Uterus (tissue), 4 donors: Measurements from ENCODE around the gene QRICH2. TPM values are rescaled to one million over a fixed set of nuclear protein-coding genes. Genes with fewer than 3 reads are reported as not detected.
"Not testable (repeated sequence)": the region's sequence is repeated elsewhere in the genome, so short reads cannot be mapped to it uniquely, and the experiment has no call there.

Source experiments
- DNase-seq, 2 donors: peaks; one replicate each; pipeline ENCODE4 v3.0.0-alpha.2; 2019 to 2020
- H3K27ac ChIP-seq, 2 donors: fragments of 200-600 bp; sonication (generic); 1 replicate in 1 of 2; 2 replicates in 1 of 2; pipeline ENCODE4 v1.5.1; 2016 to 2018
- H3K27me3 ChIP-seq, 2 donors: fragments of 200-600 bp; sonication (generic); one replicate each; pipeline ENCODE4 v1.5.1; 2018 to 2019; ENCODE audit warnings: control low read depth in 1 of 2
- H3K36me3 ChIP-seq, 2 donors: fragments of 200-600 bp; sonication (generic); one replicate each; pipeline ENCODE4 v1.5.1; 2019; ENCODE audit warnings: control low read depth in 1 of 2
- H3K4me1 ChIP-seq, 2 donors: fragments of 200-600 bp; sonication (generic); one replicate each; pipeline ENCODE4 v1.5.1; 2018 to 2019; ENCODE audit warnings: control low read depth in 1 of 2
- H3K4me3 ChIP-seq, 2 donors: fragments of 200-600 bp; sonication (generic); 1 replicate in 1 of 2; 2 replicates in 1 of 2; pipeline ENCODE4 v1.5.1; 2018 to 2019; ENCODE audit warnings: mild to moderate bottlenecking in 1 of 2
- H3K9me3 ChIP-seq, 2 donors: fragments of 200-600 bp; sonication (generic); one replicate each; pipeline ENCODE4 v1.5.1; 2019; ENCODE audit warnings: control low read depth in 1 of 2
- POLR2A ChIP-seq, 2 donors: fragments of 450-650 bp; IDR thresholded peaks; one replicate each; pipeline ENCODE4 v1.6.1; 2016; ENCODE audit warnings: antibody characterized with exemption in 2 of 2, mild to moderate bottlenecking in 1 of 2, moderate library complexity in 1 of 2
- intact Hi-C: fragments of 100-400 bp; cut with DNase I; formaldehyde crosslinking; loops from one replicate; pipeline ENCODE4 v1.15.1; 2023; ENCODE audit warnings: low total_unique reads
- total RNA-seq, 4 donors: library from RNA; depleted of rRNA in 3 of 4; stranded (reverse); fragments of >200 nt in 3 of 4; gene quantifications; one replicate each; pipeline versions ENCODE4 v1.1.0 to v1.2.4, GENCODE V29; 2014 to 2023
- TF ChIP-seq, protein P1 (sequence below), 4 experiments: fragments of 200-600 bp in 2 of 4; fragments of 450-650 bp in 2 of 4; sonication (generic) in 2 of 4; IDR thresholded peaks; one replicate each; pipeline ENCODE4 v1.5.1; 2016 to 2019; ENCODE audit warnings: antibody characterized with exemption in 4 of 4, mild to moderate bottlenecking in 2 of 4, moderate library complexity in 1 of 4
- donor health status: DM: yes; HTN: yes; CAD: no.

QRICH2 gene
- total RNA-seq, 4 donors from 2014 or later, result under 0.01 to 7.2 (median 4.4) TPM

DNA sequence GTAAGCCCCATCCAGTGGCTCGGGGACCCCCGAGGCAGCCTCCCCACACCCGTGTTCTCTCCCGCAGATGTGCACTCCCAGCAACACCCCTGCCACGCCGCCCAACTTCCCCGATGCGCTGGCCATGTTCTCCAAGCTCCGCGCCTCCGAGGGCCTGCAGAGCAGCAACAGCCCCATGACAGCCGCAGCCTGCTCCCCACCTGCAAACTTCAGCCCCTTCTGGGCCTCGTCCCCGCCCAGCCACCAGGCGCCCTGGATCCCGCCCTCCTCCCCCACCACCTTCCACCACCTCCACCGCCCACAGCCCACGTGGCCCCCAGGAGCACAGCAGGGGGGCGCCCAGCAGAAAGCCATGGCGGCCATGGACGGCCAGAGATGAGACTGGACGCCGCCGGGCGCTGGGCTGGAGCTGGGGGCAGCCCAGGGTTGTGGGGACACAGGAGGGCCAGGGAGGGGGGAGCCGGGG lies 37.9 kb downstream of the QRICH2 start:
- Histone ChIP-seq H3K36me3 (no peaks in the 10 kb centered on the region), H3K9me3 (no peaks in the 10 kb centered on the region), H3K27ac (no peak overlapping the region), H3K27me3 (no peaks in the 10 kb centered on the region), H3K4me3 (no peak overlapping the region), H3K4me1 (peaks cover 0 to 22% of the 10 kb centered on the region in 2 donors)
- no peak for TF ChIP-seq POLR2A (IDR thresholded peaks at IDR 0.05)
- TF ChIP-seq, protein P1, sequence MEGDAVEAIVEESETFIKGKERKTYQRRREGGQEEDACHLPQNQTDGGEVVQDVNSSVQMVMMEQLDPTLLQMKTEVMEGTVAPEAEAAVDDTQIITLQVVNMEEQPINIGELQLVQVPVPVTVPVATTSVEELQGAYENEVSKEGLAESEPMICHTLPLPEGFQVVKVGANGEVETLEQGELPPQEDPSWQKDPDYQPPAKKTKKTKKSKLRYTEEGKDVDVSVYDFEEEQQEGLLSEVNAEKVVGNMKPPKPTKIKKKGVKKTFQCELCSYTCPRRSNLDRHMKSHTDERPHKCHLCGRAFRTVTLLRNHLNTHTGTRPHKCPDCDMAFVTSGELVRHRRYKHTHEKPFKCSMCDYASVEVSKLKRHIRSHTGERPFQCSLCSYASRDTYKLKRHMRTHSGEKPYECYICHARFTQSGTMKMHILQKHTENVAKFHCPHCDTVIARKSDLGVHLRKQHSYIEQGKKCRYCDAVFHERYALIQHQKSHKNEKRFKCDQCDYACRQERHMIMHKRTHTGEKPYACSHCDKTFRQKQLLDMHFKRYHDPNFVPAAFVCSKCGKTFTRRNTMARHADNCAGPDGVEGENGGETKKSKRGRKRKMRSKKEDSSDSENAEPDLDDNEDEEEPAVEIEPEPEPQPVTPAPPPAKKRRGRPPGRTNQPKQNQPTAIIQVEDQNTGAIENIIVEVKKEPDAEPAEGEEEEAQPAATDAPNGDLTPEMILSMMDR (IDR thresholded peaks at IDR 0.05), result no peak
- no peak for DNase-seq
- intact Hi-C loops, result no loop called here

DNA sequence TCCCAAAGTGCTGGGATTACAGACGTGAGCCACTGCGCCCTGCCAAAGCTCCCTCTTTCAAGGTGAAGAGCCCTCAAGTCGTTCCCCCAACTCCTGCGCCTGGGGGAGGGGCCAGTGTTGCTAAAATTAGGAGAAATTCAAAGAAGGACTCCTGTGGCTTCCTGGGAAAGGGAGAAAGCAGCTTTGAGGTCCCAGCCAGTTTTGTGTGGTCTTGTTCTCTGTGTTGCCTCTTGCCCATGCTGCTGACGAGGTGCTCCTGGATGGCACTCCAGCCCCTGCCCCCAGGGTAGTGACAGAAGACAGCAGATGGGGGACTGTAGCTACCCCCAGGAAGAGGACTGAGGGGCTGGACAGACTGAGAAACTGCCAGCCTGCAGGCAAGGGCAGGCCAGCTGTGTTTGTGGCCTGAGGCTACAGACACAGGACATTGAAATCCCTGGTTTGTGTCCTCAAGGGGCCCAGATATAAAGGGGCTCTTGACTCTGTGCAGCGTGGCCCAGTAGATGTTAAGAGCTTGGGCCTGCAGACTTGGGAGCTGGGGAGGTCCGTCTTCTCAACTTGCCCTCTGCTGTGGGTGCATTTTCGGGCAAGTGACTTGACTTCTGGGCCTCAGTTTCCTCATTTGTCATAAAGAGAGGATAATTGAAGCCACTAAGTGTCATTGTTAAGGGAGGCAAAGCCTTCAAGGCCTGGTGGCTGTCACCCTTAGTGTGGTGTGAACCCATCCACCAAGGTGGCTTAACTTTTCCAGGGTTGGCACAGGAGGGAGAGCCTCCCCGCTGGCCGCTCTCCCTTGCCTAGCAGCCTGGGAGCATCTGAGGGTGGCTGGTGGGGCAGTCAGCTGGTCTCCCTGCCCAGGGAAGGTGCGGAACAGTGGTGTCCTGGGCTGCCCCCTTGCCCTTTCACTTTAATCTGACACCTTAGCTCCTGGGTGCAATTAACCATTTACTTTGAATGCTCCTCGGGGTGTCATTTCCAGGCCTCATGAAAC lies 38.8 kb downstream of the QRICH2 start:
- intact Hi-C loops, result no loop called here
- no peaks in the 10 kb centered on the region for H3K36me3 ChIP-seq
- no peak for TF ChIP-seq POLR2A (IDR thresholded peaks at IDR 0.05)
- TF ChIP-seq, protein P1 (IDR thresholded peaks at IDR 0.05), result no peak
- no peak overlapping the region for H3K27ac ChIP-seq
- DNase-seq, result no peak
- H3K27me3 ChIP-seq, result no peaks in the 10 kb centered on the region
- peaks cover 0 to 25% of the 10 kb centered on the region in 2 donors for H3K4me1 ChIP-seq
- no peak overlapping the region for H3K4me3 ChIP-seq
- no peaks in the 10 kb centered on the region for H3K9me3 ChIP-seq

GRCh38 chr17:76268015-76268749 lies 39.9 kb downstream of the QRICH2 start:
- Histone ChIP-seq H3K27ac (peak overlapping the region in 1 of 2 donors; percentile 57), H3K9me3 (no peaks in the 10 kb centered on the region), H3K4me3 (no peak overlapping the region), H3K36me3 (no peaks in the 10 kb centered on the region), H3K4me1 (peaks cover 0 to 27% of the 10 kb centered on the region in 2 donors), H3K27me3 (no peaks in the 10 kb centered on the region)
- TF ChIP-seq POLR2A (IDR thresholded peaks at IDR 0.05), result peak; percentile 8 to 26
- TF ChIP-seq, protein P1 (IDR thresholded peaks at IDR 0.05), result no peak
- peak; percentile 56 to 61 for DNase-seq
- intact Hi-C loops, result no loop called here

DNA sequence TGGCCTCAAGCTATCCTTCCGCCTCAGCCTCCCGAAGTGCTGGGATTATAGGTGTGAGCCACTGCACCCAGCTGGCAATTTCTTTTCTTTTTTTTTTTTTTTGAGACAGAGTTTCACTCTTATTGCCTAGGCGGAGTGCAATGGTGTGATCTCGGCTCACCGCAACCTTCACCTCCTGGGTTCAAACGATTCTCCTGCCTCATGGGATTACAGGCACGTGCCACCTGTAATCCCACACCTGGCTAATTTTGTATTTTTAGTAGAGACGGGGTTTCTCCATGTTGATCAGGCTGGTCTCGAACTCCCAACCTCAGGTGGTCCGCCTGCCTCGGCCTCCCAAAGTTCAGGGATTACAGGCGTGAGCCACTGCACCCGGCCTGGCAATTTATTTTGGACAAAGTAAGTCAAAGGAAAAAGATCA lies 40.5 kb downstream of the QRICH2 start:
- H3K36me3 ChIP-seq, H3K4me3 ChIP-seq, intact Hi-C loops, H3K9me3 ChIP-seq, DNase-seq, H3K27me3 ChIP-seq: not testable (repeated sequence)
- H3K27ac ChIP-seq, result peak overlapping the region in 1 of 2 donors; percentile 57
- H3K4me1 ChIP-seq, result peaks cover 0 to 27% of the 10 kb centered on the region in 2 donors

DNA sequence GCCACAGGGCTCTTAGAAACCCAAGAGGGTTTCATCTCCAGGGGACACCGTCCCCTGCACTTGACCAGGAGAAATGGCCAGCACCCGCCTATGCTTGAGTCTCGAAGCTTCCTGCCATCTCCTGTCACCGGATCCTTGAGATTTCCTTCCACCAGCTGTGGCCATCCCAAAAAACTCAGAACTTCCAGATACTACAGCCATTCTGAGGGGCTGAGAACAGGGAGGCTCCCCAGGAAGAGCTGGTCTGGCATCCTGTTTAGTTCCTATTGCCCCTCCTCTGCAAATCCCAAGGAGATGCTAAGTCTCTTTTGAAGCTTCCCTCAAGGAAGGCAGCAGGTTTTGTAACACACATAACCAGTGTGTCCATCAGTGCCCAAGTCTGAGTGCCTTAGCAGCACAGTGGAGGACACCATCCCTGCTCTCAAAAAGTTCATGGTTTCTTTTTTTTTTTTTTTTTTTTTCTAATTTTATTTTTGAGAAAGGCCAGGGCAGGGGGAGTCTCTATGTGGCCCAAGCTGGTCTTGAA lies 41.0 kb downstream of the QRICH2 start:
- Histone ChIP-seq H3K4me3 (peak overlapping the region; percentile 57 to 95), H3K9me3 (no peaks in the 10 kb centered on the region), H3K27ac (peak overlapping the region; percentile 83 to 92), H3K36me3 (no peaks in the 10 kb centered on the region), H3K27me3 (no peaks in the 10 kb centered on the region), H3K4me1 (peaks cover 0 to 27% of the 10 kb centered on the region in 2 donors)
- intact Hi-C loops, result no loop called here
- TF ChIP-seq, protein P1 (IDR thresholded peaks at IDR 0.05), result no peak
- no peak for TF ChIP-seq POLR2A (IDR thresholded peaks at IDR 0.05)
- DNase-seq, result no peak
